GM18873 (cell line): ENCODE data around the gene HNRNPC.
A peak's percentile ranks its signal among the peaks of the same experiment; 100 is the strongest.
"Not testable (repeated sequence)": the region's sequence is repeated elsewhere in the genome, so short reads cannot be mapped to it uniquely, and the experiment has no call there.

Experiments
- ATAC-seq: cut with Tn5 transposase; IDR thresholded peaks from one replicate; pipeline ENCODE4 v1.9.1; 2021; ENCODE audit warnings: mild to moderate bottlenecking, moderate library complexity, moderate number of reproducible peaks; ENCODE audit not compliant: unreplicated experiment, low FRiP score

HNRNPC gene

GRCh38 chr14:21269252-21270046, at the start of gene HNRNPC:
Gene HNRNPC (minus strand): TSS chr14:21269442. CDS start chr14:21234193, 35,249 bp downstream.
- peak; percentile 96 for ATAC-seq

- no peak for ATAC-seq
Observed at GRCh38 chr14:21317398-21317797, 48.2 kb upstream of the HNRNPC start.

- ATAC-seq: no peak
Observed at GRCh38 chr14:21313512-21313911, 44.3 kb upstream of the HNRNPC start.

GRCh38 chr14:21311614-21312013, 42.4 kb upstream of the HNRNPC start:
- no peak for ATAC-seq

GRCh38 chr14:21309956-21310355, 40.7 kb upstream of the HNRNPC start:
- ATAC-seq: no peak

GRCh38 chr14:21309238-21309636, 40.0 kb upstream of the HNRNPC start:
- peak; percentile 1 for ATAC-seq

- ATAC-seq: peak; percentile 75
Observed at GRCh38 chr14:21308479-21309237, 39.4 kb upstream of the HNRNPC start.

GRCh38 chr14:21308132-21308478, 38.9 kb upstream of the HNRNPC start:
- peak; percentile 10 for ATAC-seq

GRCh38 chr14:21307637-21308036, 38.4 kb upstream of the HNRNPC start:
- ATAC-seq: no peak

GRCh38 chr14:21302836-21303140, 33.5 kb upstream of the HNRNPC start:
- not testable (repeated sequence) for ATAC-seq

- no peak for ATAC-seq
Observed at GRCh38 chr14:21302013-21302835, 33.0 kb upstream of the HNRNPC start.

GRCh38 chr14:21300892-21301291, 31.6 kb upstream of the HNRNPC start:
- ATAC-seq: no peak

GRCh38 chr14:21299562-21300130, 30.4 kb upstream of the HNRNPC start:
- no peak for ATAC-seq

GRCh38 chr14:21298358-21298757, 29.1 kb upstream of the HNRNPC start:
- ATAC-seq: no peak

- ATAC-seq: not testable (repeated sequence)
Observed at GRCh38 chr14:21294026-21294425, 24.8 kb upstream of the HNRNPC start.

- ATAC-seq: no peak
Observed at GRCh38 chr14:21287168-21287567, 17.9 kb upstream of the HNRNPC start.

GRCh38 chr14:21286516-21286915, 17.3 kb upstream of the HNRNPC start:
- ATAC-seq: not testable (repeated sequence)

GRCh38 chr14:21281917-21282316, 12.7 kb upstream of the HNRNPC start:
- not testable (repeated sequence) for ATAC-seq

GRCh38 chr14:21279783-21280182, 10.5 kb upstream of the HNRNPC start, which contains the start of gene RPGRIP1:
Gene RPGRIP1 (plus strand): TSS chr14:21280083. CDS start chr14:21287977, 7,894 bp downstream.
- ATAC-seq: no peak

- no peak for ATAC-seq
Observed at GRCh38 chr14:21278632-21279031, 9.4 kb upstream of the HNRNPC start.
